NT2/D1 (cell line): ENCODE measurements around the gene RGS14.
A peak's percentile ranks its signal among the peaks of the same experiment; 100 is the strongest.

Experiments
- DNase-seq: peaks from one replicate; pipeline ENCODE4 v3.0.0-alpha.2; 2011; ENCODE audit warnings: low read depth, low spot score
- H3K27me3 ChIP-seq: 2 replicates; pipeline ENCODE4 v1.6.0; 2011; ENCODE audit warnings: mild to moderate bottlenecking; ENCODE audit not compliant: insufficient read length, insufficient read depth
- H3K36me3 ChIP-seq: 2 replicates; pipeline ENCODE4 v1.6.1; 2011; ENCODE audit warnings: mild to moderate bottlenecking, low read length, mixed read lengths; ENCODE audit not compliant: insufficient read depth, insufficient read length
- H3K4me1 ChIP-seq: 2 replicates; pipeline ENCODE4 v1.5.1; 2011; ENCODE audit not compliant: insufficient read depth, insufficient read length
- H3K4me3 ChIP-seq: 2 replicates; pipeline ENCODE4 v1.5.1; 2011; ENCODE audit warnings: low read depth; ENCODE audit not compliant: insufficient read length
- H3K9ac ChIP-seq: 2 replicates; pipeline ENCODE4 v1.6.0; 2011; ENCODE audit warnings: low read depth; ENCODE audit not compliant: insufficient read length
- H3K9me3 ChIP-seq: 2 replicates; pipeline ENCODE4 v1.5.1; 2011; ENCODE audit warnings: mild to moderate bottlenecking, low read length; ENCODE audit not compliant: insufficient read depth
- SUZ12 ChIP-seq: IDR thresholded peaks from 2 replicates; pipeline ENCODE4 v1.6.1; 2011; ENCODE audit not compliant: insufficient read length, insufficient read depth; ENCODE audit errors: extremely low read depth
- YY1 ChIP-seq: IDR thresholded peaks from 2 replicates; pipeline ENCODE4 v1.6.1; 2011; ENCODE audit not compliant: insufficient read length, insufficient read depth
- ZNF274 ChIP-seq: IDR thresholded peaks from 2 replicates; pipeline ENCODE4 v1.6.1; 2011; ENCODE audit warnings: mild to moderate bottlenecking, low read depth, low read length

Gene RGS14

GRCh38 chr5:177344891-177345290 is 12.8 kb upstream of the RGS14 start:
- Histone ChIP-seq H3K9ac (no peak overlapping the region), H3K9me3 (no peaks in the 10 kb centered on the region), H3K27me3 (no peaks in the 10 kb centered on the region), H3K4me1 (no peaks in the 10 kb centered on the region), H3K4me3 (no peak overlapping the region), H3K36me3 (peaks cover 45% of the 10 kb centered on the region)
- DNase-seq, result no peak
- TF ChIP-seq YY1, result no peak
- TF ChIP-seq SUZ12, result no peak
- no peak for TF ChIP-seq ZNF274

- Histone ChIP-seq H3K4me1 (peaks cover 3% of the 10 kb centered on the region), H3K36me3 (peaks cover 44% of the 10 kb centered on the region)
- TF ChIP-seq YY1 (no peak), ZNF274 (no peak), SUZ12 (no peak)
These were observed 10.9 kb upstream of the RGS14 start for GRCh38 chr5:177346820-177347219.

GRCh38 chr5:177347699-177348098 is 10.0 kb upstream of the RGS14 start:
- peaks cover 3% of the 10 kb centered on the region for H3K4me1 ChIP-seq
- DNase-seq, result no peak
- H3K27me3 ChIP-seq, result no peaks in the 10 kb centered on the region
- no peak overlapping the region for H3K9ac ChIP-seq
- H3K9me3 ChIP-seq, result no peaks in the 10 kb centered on the region
- TF ChIP-seq YY1 (no peak), ZNF274 (no peak), SUZ12 (no peak)
- H3K36me3 ChIP-seq, result peaks cover 38% of the 10 kb centered on the region
- no peak overlapping the region for H3K4me3 ChIP-seq

More at GRCh38 chr5:177346820-177347219, 10.9 kb upstream of the RGS14 start:
- Histone ChIP-seq H3K4me3 (no peak overlapping the region), H3K27me3 (no peaks in the 10 kb centered on the region), H3K9me3 (no peaks in the 10 kb centered on the region), H3K9ac (no peak overlapping the region)
- no peak for DNase-seq

- Histone ChIP-seq H3K9ac (no peak overlapping the region), H3K9me3 (no peaks in the 10 kb centered on the region), H3K27me3 (no peaks in the 10 kb centered on the region), H3K4me1 (peaks cover 3% of the 10 kb centered on the region), H3K4me3 (no peak overlapping the region), H3K36me3 (peaks cover 32% of the 10 kb centered on the region)
- TF ChIP-seq YY1, result no peak
- TF ChIP-seq ZNF274, result no peak
- TF ChIP-seq SUZ12, result no peak
- DNase-seq, result no peak
These were observed 8.4 kb upstream of the RGS14 start for GRCh38 chr5:177349362-177349647.

- H3K4me1 ChIP-seq, result peaks cover 3% of the 10 kb centered on the region
- H3K36me3 ChIP-seq, result peaks cover 32% of the 10 kb centered on the region
- TF ChIP-seq SUZ12 (no peak), YY1 (no peak), ZNF274 (no peak)
- DNase-seq, result no peak
- no peak overlapping the region for H3K9ac ChIP-seq
- H3K9me3 ChIP-seq, result no peaks in the 10 kb centered on the region
- no peak overlapping the region for H3K4me3 ChIP-seq
- peaks cover under 1% of the 10 kb centered on the region for H3K27me3 ChIP-seq
These were observed 8.0 kb upstream of the RGS14 start for GRCh38 chr5:177349762-177350161.

- peak overlapping the region; percentile 97 for H3K9ac ChIP-seq
- peak overlapping the region; percentile 97 for H3K4me3 ChIP-seq
- no peak for TF ChIP-seq ZNF274
- H3K36me3 ChIP-seq, result peaks cover 29% of the 10 kb centered on the region
- H3K27me3 ChIP-seq, result peaks cover 3% of the 10 kb centered on the region
- peaks cover 6% of the 10 kb centered on the region; the same call in 1 of the 2 replicates for H3K9me3 ChIP-seq
- peaks cover 3% of the 10 kb centered on the region for H3K4me1 ChIP-seq
- DNase-seq, result no peak
These were observed 6.8 kb upstream of the RGS14 start for GRCh38 chr5:177350776-177351391.

- peaks cover 3% of the 10 kb centered on the region for H3K4me1 ChIP-seq
- TF ChIP-seq YY1 (peak; percentile 52), ZNF274 (no peak)
- peak within 1 kb of the TSS; percentile 97 for H3K9ac ChIP-seq
- H3K9me3 ChIP-seq, result peaks cover 6% of the 10 kb centered on the region; the same call in 1 of the 2 replicates
- H3K27me3 ChIP-seq, result peaks cover 3% of the 10 kb centered on the region
- H3K36me3 ChIP-seq, result peaks cover 25% of the 10 kb centered on the region
- peak; percentile 77 for DNase-seq
- peak within 1 kb of the TSS; percentile 97 for H3K4me3 ChIP-seq
These were observed 6.1 kb upstream of the RGS14 start, which contains the start of gene LMAN2 for GRCh38 chr5:177351392-177352329. LMAN2 (minus strand) TSS chr5:177351668; CDS start chr5:177351647, 21 bp downstream.
